Measurements from ENCODE around the gene CDK14.

Gene CDK14

GRCh38 chr7:91093181-91093580 is 497.1 kb downstream of the CDK14 start:
- WGBS (ENCODE audit: insufficient coverage, insufficient read length): no CpG with 5 or more reads among the region's 3 CpGs
- Histone ChIP-seq H3K4me1 (ENCODE audit: control insufficient read depth, insufficient read depth, low read length) (no peaks in the 10 kb centered on the region), H3K27me3 (ENCODE audit: control insufficient read depth, insufficient read depth, low read length) (no peaks in the 10 kb centered on the region), H3K4me3 (ENCODE audit: low read length) (no peak overlapping the region), H3K27ac (ENCODE audit: low read length) (no peak overlapping the region), H3K9me3 (ENCODE audit: control insufficient read depth, insufficient read depth, low read length) (no peaks in the 10 kb centered on the region), H3K36me3 (ENCODE audit: control insufficient read depth, insufficient read depth, low read length) (no peaks in the 10 kb centered on the region)
- DNase-seq (ENCODE audit: low read depth, low spot score): no peak

- Histone ChIP-seq H3K9me3 (ENCODE audit: control insufficient read depth, insufficient read depth, low read length) (no peaks in the 10 kb centered on the region), H3K36me3 (ENCODE audit: control insufficient read depth, insufficient read depth, low read length) (no peaks in the 10 kb centered on the region), H3K27ac (ENCODE audit: low read length) (no peak overlapping the region), H3K27me3 (ENCODE audit: control insufficient read depth, insufficient read depth, low read length) (no peaks in the 10 kb centered on the region), H3K4me3 (ENCODE audit: low read length) (no peak overlapping the region), H3K4me1 (ENCODE audit: control insufficient read depth, insufficient read depth, low read length) (no peaks in the 10 kb centered on the region)
- WGBS (ENCODE audit: insufficient coverage, insufficient read length): no CpG with 5 or more reads among the region's 1 CpG
- DNase-seq (ENCODE audit: low read depth, low spot score): no peak
These were observed 502.4 kb downstream of the CDK14 start for GRCh38 chr7:91098566-91098965.

GRCh38 chr7:91103363-91103762 is 507.2 kb downstream of the CDK14 start:
- DNase-seq (ENCODE audit: low read depth, low spot score): no peak
- Histone ChIP-seq H3K4me3 (ENCODE audit: low read length) (no peak overlapping the region), H3K9me3 (ENCODE audit: control insufficient read depth, insufficient read depth, low read length) (no peaks in the 10 kb centered on the region), H3K4me1 (ENCODE audit: control insufficient read depth, insufficient read depth, low read length) (no peaks in the 10 kb centered on the region; the same call in 1 of the 2 replicates), H3K36me3 (ENCODE audit: control insufficient read depth, insufficient read depth, low read length) (no peaks in the 10 kb centered on the region), H3K27me3 (ENCODE audit: control insufficient read depth, insufficient read depth, low read length) (no peaks in the 10 kb centered on the region), H3K27ac (ENCODE audit: low read length) (no peak overlapping the region)
- WGBS (ENCODE audit: insufficient coverage, insufficient read length): no CpG with 5 or more reads among the region's 1 CpG

GRCh38 chr7:91107460-91107859 is 511.3 kb downstream of the CDK14 start:
- DNase-seq (ENCODE audit: low read depth, low spot score): no peak
- Histone ChIP-seq H3K4me1 (ENCODE audit: control insufficient read depth, insufficient read depth, low read length) (no peaks in the 10 kb centered on the region; the same call in 1 of the 2 replicates), H3K27ac (ENCODE audit: low read length) (no peak overlapping the region), H3K36me3 (ENCODE audit: control insufficient read depth, insufficient read depth, low read length) (no peaks in the 10 kb centered on the region), H3K9me3 (ENCODE audit: control insufficient read depth, insufficient read depth, low read length) (no peaks in the 10 kb centered on the region), H3K4me3 (ENCODE audit: low read length) (no peak overlapping the region), H3K27me3 (ENCODE audit: control insufficient read depth, insufficient read depth, low read length) (no peaks in the 10 kb centered on the region)
- no CpG with 5 or more reads among the region's 3 CpGs for WGBS (ENCODE audit: insufficient coverage, insufficient read length)

GRCh38 chr7:91109200-91109599 is 513.1 kb downstream of the CDK14 start:
- Histone ChIP-seq H3K4me1 (ENCODE audit: control insufficient read depth, insufficient read depth, low read length) (no peaks in the 10 kb centered on the region; the same call in 1 of the 2 replicates), H3K9me3 (ENCODE audit: control insufficient read depth, insufficient read depth, low read length) (no peaks in the 10 kb centered on the region), H3K27me3 (ENCODE audit: control insufficient read depth, insufficient read depth, low read length) (no peaks in the 10 kb centered on the region), H3K4me3 (ENCODE audit: low read length) (no peak overlapping the region), H3K27ac (ENCODE audit: low read length) (no peak overlapping the region), H3K36me3 (ENCODE audit: control insufficient read depth, insufficient read depth, low read length) (no peaks in the 10 kb centered on the region)
- DNase-seq (ENCODE audit: low read depth, low spot score): no peak
- no CpG with 5 or more reads among the region's 3 CpGs for WGBS (ENCODE audit: insufficient coverage, insufficient read length)

GRCh38 chr7:91112902-91113341 is 516.8 kb downstream of the CDK14 start:
- Histone ChIP-seq H3K4me3 (ENCODE audit: low read length) (no peak overlapping the region), H3K9me3 (ENCODE audit: control insufficient read depth, insufficient read depth, low read length) (no peaks in the 10 kb centered on the region), H3K27ac (ENCODE audit: low read length) (no peak overlapping the region), H3K27me3 (ENCODE audit: control insufficient read depth, insufficient read depth, low read length) (no peaks in the 10 kb centered on the region), H3K4me1 (ENCODE audit: control insufficient read depth, insufficient read depth, low read length) (no peaks in the 10 kb centered on the region; the same call in 1 of the 2 replicates), H3K36me3 (ENCODE audit: control insufficient read depth, insufficient read depth, low read length) (no peaks in the 10 kb centered on the region)
- no peak for DNase-seq (ENCODE audit: low read depth, low spot score)
- no CpG with 5 or more reads among the region's 2 CpGs for WGBS (ENCODE audit: insufficient coverage, insufficient read length)

- Histone ChIP-seq H3K36me3 (ENCODE audit: control insufficient read depth, insufficient read depth, low read length) (no peaks in the 10 kb centered on the region), H3K27ac (ENCODE audit: low read length) (no peak overlapping the region), H3K4me3 (ENCODE audit: low read length) (no peak overlapping the region), H3K27me3 (ENCODE audit: control insufficient read depth, insufficient read depth, low read length) (no peaks in the 10 kb centered on the region), H3K4me1 (ENCODE audit: control insufficient read depth, insufficient read depth, low read length) (no peaks in the 10 kb centered on the region), H3K9me3 (ENCODE audit: control insufficient read depth, insufficient read depth, low read length) (no peaks in the 10 kb centered on the region)
- WGBS (ENCODE audit: insufficient coverage, insufficient read length): no CpG with 5 or more reads among the region's 6 CpGs
- no peak for DNase-seq (ENCODE audit: low read depth, low spot score)
These were observed 518.1 kb downstream of the CDK14 start for GRCh38 chr7:91114232-91114631.

GRCh38 chr7:91126762-91127161 is 530.6 kb downstream of the CDK14 start:
- no peak for DNase-seq (ENCODE audit: low read depth, low spot score)
- Histone ChIP-seq H3K9me3 (ENCODE audit: control insufficient read depth, insufficient read depth, low read length) (no peaks in the 10 kb centered on the region), H3K36me3 (ENCODE audit: control insufficient read depth, insufficient read depth, low read length) (no peaks in the 10 kb centered on the region), H3K27me3 (ENCODE audit: control insufficient read depth, insufficient read depth, low read length) (no peaks in the 10 kb centered on the region), H3K4me1 (ENCODE audit: control insufficient read depth, insufficient read depth, low read length) (no peaks in the 10 kb centered on the region), H3K4me3 (ENCODE audit: low read length) (no peak overlapping the region), H3K27ac (ENCODE audit: low read length) (no peak overlapping the region)
- WGBS (ENCODE audit: insufficient coverage, insufficient read length): no CpG with 5 or more reads among the region's 8 CpGs

GRCh38 chr7:91127325-91127724 is 531.2 kb downstream of the CDK14 start:
- H3K27me3 ChIP-seq (ENCODE audit: control insufficient read depth, insufficient read depth, low read length): no peaks in the 10 kb centered on the region
- no peak overlapping the region for H3K27ac ChIP-seq (ENCODE audit: low read length)
- WGBS (ENCODE audit: insufficient coverage, insufficient read length): no CpG with 5 or more reads among the region's 5 CpGs
- no peak overlapping the region for H3K4me3 ChIP-seq (ENCODE audit: low read length)
- no peaks in the 10 kb centered on the region for H3K36me3 ChIP-seq (ENCODE audit: control insufficient read depth, insufficient read depth, low read length)
- H3K9me3 ChIP-seq (ENCODE audit: control insufficient read depth, insufficient read depth, low read length): no peaks in the 10 kb centered on the region
- DNase-seq (ENCODE audit: low read depth, low spot score): no peak
- H3K4me1 ChIP-seq (ENCODE audit: control insufficient read depth, insufficient read depth, low read length): no peaks in the 10 kb centered on the region

GRCh38 chr7:91127959-91128358 is 531.8 kb downstream of the CDK14 start:
- no CpG with 5 or more reads among the region's 3 CpGs for WGBS (ENCODE audit: insufficient coverage, insufficient read length)
- H3K27ac ChIP-seq (ENCODE audit: low read length): no peak overlapping the region

GRCh38 chr7:91128683-91129348 is 532.7 kb downstream of the CDK14 start:
- Histone ChIP-seq H3K36me3 (ENCODE audit: control insufficient read depth, insufficient read depth, low read length) (no peaks in the 10 kb centered on the region), H3K27ac (ENCODE audit: low read length) (no peak overlapping the region), H3K4me3 (ENCODE audit: low read length) (no peak overlapping the region), H3K9me3 (ENCODE audit: control insufficient read depth, insufficient read depth, low read length) (no peaks in the 10 kb centered on the region), H3K4me1 (ENCODE audit: control insufficient read depth, insufficient read depth, low read length) (no peaks in the 10 kb centered on the region), H3K27me3 (ENCODE audit: control insufficient read depth, insufficient read depth, low read length) (no peaks in the 10 kb centered on the region)
- no peak for DNase-seq (ENCODE audit: low read depth, low spot score)
- no CpG with 5 or more reads among the region's 6 CpGs for WGBS (ENCODE audit: insufficient coverage, insufficient read length)

More at GRCh38 chr7:91127959-91128358, 531.8 kb downstream of the CDK14 start:
- H3K9me3 ChIP-seq (ENCODE audit: control insufficient read depth, insufficient read depth, low read length): no peaks in the 10 kb centered on the region
- H3K4me1 ChIP-seq (ENCODE audit: control insufficient read depth, insufficient read depth, low read length): no peaks in the 10 kb centered on the region
- H3K36me3 ChIP-seq (ENCODE audit: control insufficient read depth, insufficient read depth, low read length): no peaks in the 10 kb centered on the region
- no peak for DNase-seq (ENCODE audit: low read depth, low spot score)
- H3K27me3 ChIP-seq (ENCODE audit: control insufficient read depth, insufficient read depth, low read length): no peaks in the 10 kb centered on the region
- no peak overlapping the region for H3K4me3 ChIP-seq (ENCODE audit: low read length)

Measured in iPS DF 6.9 (cell line).